GM23338 (cell line): Measurements from ENCODE around the gene C1orf50.

Experiments
- TF ChIP-seq, protein P1 (sequence below): IDR thresholded peaks from one replicate; pipeline ENCODE4 v1.6.1; 2018; ENCODE audit warnings: antibody characterized with exemption; ENCODE audit not compliant: unreplicated experiment
- TF ChIP-seq, protein P2 (sequence below), 2 experiments: fragments of 200-600 bp in 1 of 2; sonication (generic) in 1 of 2; conservative IDR thresholded peaks; 2 replicates each; pipeline versions ENCODE4 v1.5.1 to v1.6.1; 2016 to 2017; ENCODE audit warnings: antibody characterized with exemption in 2 of 2, low read depth in 2 of 2, mild to moderate bottlenecking in 2 of 2, moderate library complexity in 1 of 2

DNA sequence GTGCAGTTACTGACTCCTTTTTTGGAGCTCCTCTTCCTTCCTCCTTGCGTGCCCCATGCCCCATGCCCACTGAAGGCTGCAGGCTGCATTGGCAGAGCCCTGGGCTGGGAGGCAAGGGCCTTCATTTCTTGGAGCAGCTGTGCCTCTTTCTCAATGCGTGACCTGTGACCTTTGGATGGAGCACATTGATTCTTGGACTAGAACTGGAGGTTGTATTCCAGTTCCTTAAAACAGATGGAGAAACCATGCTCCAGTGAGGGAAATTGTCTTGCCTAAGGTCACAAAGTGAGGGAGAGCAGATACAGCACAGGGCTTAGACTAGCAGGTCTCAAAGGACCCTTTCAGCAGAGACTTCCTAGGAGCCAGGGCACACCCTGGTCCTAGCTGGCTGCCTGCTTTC lies 26.8 kb downstream of the C1orf50 start:
- TF ChIP-seq, protein P1, sequence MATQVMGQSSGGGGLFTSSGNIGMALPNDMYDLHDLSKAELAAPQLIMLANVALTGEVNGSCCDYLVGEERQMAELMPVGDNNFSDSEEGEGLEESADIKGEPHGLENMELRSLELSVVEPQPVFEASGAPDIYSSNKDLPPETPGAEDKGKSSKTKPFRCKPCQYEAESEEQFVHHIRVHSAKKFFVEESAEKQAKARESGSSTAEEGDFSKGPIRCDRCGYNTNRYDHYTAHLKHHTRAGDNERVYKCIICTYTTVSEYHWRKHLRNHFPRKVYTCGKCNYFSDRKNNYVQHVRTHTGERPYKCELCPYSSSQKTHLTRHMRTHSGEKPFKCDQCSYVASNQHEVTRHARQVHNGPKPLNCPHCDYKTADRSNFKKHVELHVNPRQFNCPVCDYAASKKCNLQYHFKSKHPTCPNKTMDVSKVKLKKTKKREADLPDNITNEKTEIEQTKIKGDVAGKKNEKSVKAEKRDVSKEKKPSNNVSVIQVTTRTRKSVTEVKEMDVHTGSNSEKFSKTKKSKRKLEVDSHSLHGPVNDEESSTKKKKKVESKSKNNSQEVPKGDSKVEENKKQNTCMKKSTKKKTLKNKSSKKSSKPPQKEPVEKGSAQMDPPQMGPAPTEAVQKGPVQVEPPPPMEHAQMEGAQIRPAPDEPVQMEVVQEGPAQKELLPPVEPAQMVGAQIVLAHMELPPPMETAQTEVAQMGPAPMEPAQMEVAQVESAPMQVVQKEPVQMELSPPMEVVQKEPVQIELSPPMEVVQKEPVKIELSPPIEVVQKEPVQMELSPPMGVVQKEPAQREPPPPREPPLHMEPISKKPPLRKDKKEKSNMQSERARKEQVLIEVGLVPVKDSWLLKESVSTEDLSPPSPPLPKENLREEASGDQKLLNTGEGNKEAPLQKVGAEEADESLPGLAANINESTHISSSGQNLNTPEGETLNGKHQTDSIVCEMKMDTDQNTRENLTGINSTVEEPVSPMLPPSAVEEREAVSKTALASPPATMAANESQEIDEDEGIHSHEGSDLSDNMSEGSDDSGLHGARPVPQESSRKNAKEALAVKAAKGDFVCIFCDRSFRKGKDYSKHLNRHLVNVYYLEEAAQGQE: no peak
- TF ChIP-seq, protein P2, sequence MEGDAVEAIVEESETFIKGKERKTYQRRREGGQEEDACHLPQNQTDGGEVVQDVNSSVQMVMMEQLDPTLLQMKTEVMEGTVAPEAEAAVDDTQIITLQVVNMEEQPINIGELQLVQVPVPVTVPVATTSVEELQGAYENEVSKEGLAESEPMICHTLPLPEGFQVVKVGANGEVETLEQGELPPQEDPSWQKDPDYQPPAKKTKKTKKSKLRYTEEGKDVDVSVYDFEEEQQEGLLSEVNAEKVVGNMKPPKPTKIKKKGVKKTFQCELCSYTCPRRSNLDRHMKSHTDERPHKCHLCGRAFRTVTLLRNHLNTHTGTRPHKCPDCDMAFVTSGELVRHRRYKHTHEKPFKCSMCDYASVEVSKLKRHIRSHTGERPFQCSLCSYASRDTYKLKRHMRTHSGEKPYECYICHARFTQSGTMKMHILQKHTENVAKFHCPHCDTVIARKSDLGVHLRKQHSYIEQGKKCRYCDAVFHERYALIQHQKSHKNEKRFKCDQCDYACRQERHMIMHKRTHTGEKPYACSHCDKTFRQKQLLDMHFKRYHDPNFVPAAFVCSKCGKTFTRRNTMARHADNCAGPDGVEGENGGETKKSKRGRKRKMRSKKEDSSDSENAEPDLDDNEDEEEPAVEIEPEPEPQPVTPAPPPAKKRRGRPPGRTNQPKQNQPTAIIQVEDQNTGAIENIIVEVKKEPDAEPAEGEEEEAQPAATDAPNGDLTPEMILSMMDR (conservative IDR thresholded peaks at IDR 0.05; ENCODE audit: low read depth in 2 of 2): no peak
